Pancreas (tissue), 10 donors: ENCODE data around the gene ZNF790. TPM values are rescaled to one million over a fixed set of nuclear protein-coding genes. Genes with fewer than 3 reads are reported as not detected.

Source experiments
- ATAC-seq, 4 donors: fragments of 200-7000 bp; cut with Tn5 transposase; one replicate each; pipeline versions ENCODE4 v1.8.0 to v1.9.1; 2020; ENCODE audit warnings: mild to moderate bottlenecking in 4 of 4, moderate library complexity in 4 of 4
- DNase-seq, 6 donors: peaks; one replicate each; pipeline ENCODE4 v3.0.0-alpha.2; 2020
- FAIRE-seq: peaks from 2 replicates; lab custom pipeline; 2012; peaks lifted over from hg19 to GRCh38; lab: Jason Lieb, UNC
- H3K27ac ChIP-seq, 4 donors: fragments of 200-600 bp; sonication (generic); 1 replicate in 3 of 4; 2 replicates in 1 of 4; pipeline versions ENCODE4 v1.5.0 to v1.8.0; 2020
- H3K27me3 ChIP-seq, 4 donors: fragments of 200-600 bp; one replicate each; pipeline ENCODE4 v1.8.0; 2021
- H3K36me3 ChIP-seq, 3 donors: fragments of 200-600 bp; sonication (generic) in 1 of 3; one replicate each; pipeline versions ENCODE4 v1.5.0 to v1.8.0; 2020 to 2021
- H3K4me1 ChIP-seq, 3 donors: fragments of 200-600 bp; one replicate each; pipeline ENCODE4 v1.8.0; 2021
- H3K4me3 ChIP-seq, 4 donors: fragments of 200-600 bp; sonication (generic) in 2 of 4; one replicate each; pipeline versions ENCODE4 v1.5.0 to v1.8.0; 2020 to 2021
- H3K9me3 ChIP-seq, 4 donors: fragments of 200-600 bp; one replicate each; pipeline ENCODE4 v1.8.0; 2021
- CTCF ChIP-seq, 4 donors: fragments of 200-600 bp; sonication (generic) in 3 of 4; IDR thresholded peaks; one replicate each; pipeline versions ENCODE4 v1.5.0 to v1.8.0; 2021; ENCODE audit warnings: antibody characterized with exemption in 4 of 4
- WGBS, 2 donors: extraction: QIAGEN DNeasy Blood & Tissue Kit; methylation state at CpG; one replicate each; pipeline ENCODE4 v1.1.7; 2013; 5-methylcytosine and 5-hydroxymethylcytosine counted together
- intact Hi-C, 3 donors: fragments of 100-400 bp; cut with DNase I; formaldehyde crosslinking; loops; one replicate each; pipeline versions ENCODE4 v1.11.1 to v1.14.2; 2022
- polyA plus RNA-seq, 2 donors: library from polyadenylated mRNA; stranded (reverse); fragments of 200-250 nt; gene quantifications; one replicate each; pipeline ENCODE4 v1.2.3, GENCODE V29; 2013
- total RNA-seq, 6 donors: library from RNA; stranded (reverse); fragmentation: NEBNext Ultra II Directional in 4 of 6; extraction: Animal tissue kit (Norgen Biotek cat#: 25700) in 4 of 6; gene quantifications; one replicate each; pipeline versions ENCODE4 v1.2.1 to v1.2.4, GENCODE V29; 2021 to 2023
- donor health status: healthy with polysubstance abuse.
- donor health status: DM: no; HTN: no; CAD: no; lungs with moderate emphysema.
- donor health status: DM: no; HTN: no; CAD: no.
- donor health status: control.
- donor health status: control.
- donor health status: Bipolar disorder and iron deficiency.
- donor health status: DM: yes; HTN: yes; CAD: no.
- donor health status: DM: no; HTN: no; CAD: no.
- donor health status: DM: no; HTN: no; CAD: no.
- donor health status: DM: yes; HTN: yes; CAD: no.

ZNF790 gene
- total and polyA plus RNA-seq, 8 donors: 2.0 to 5.1 (median 2.9) TPM

- no peaks in the 10 kb centered on the region for H3K27me3 ChIP-seq
- ATAC-seq (peak; percentile 96 to 99 (median 96)), FAIRE-seq (peak; percentile 47), DNase-seq (peak; percentile 85 to 94 (median 87))
- TF ChIP-seq CTCF (IDR thresholded peaks at IDR 0.05): no peak
- peaks cover 0 to 5% (median 0%) of the 10 kb centered on the region in 3 donors for H3K4me1 ChIP-seq
- H3K4me3 ChIP-seq: peak overlapping the region; percentile 60 to 86 (median 75)
- no peaks in the 10 kb centered on the region for H3K9me3 ChIP-seq
- intact Hi-C loops: no loop called here
- no peaks in the 10 kb centered on the region for H3K36me3 ChIP-seq
- H3K27ac ChIP-seq: peak overlapping the region; percentile 28 to 83 (median 81)
- WGBS, 2 donors: 1% methylated on average over 36 of the region's 36 CpGs
Measured at GRCh38 chr19:36849701-36850558, 11.7 kb upstream of the ZNF790 start.

- FAIRE-seq: no peak
- TF ChIP-seq CTCF (IDR thresholded peaks at IDR 0.05): no peak
Measured at GRCh38 chr19:36847968-36848367, 9.8 kb upstream of the ZNF790 start.

GRCh38 chr19:36838784-36839324 lies 667 bp upstream of the ZNF790 start:
- no peak for DNase-seq
- H3K9me3 ChIP-seq: no peaks in the 10 kb centered on the region
- peak in 1 of 4 donors; percentile 10 for ATAC-seq
- peaks cover 0 to under 1% (median 0%) of the 10 kb centered on the region in 3 donors for H3K36me3 ChIP-seq
- peaks cover 0 to 7% (median 0%) of the 10 kb centered on the region in 3 donors for H3K4me1 ChIP-seq
- H3K27ac ChIP-seq: peak overlapping the region; percentile 56 to 89 (median 75)
- peak overlapping the region; percentile 45 to 74 (median 68) for H3K4me3 ChIP-seq
- no peak for FAIRE-seq
- intact Hi-C loops: no loop called here
- WGBS, 2 donors: 4 to 9% methylated on average over 11 to 12 of the region's 12 CpGs
- H3K27me3 ChIP-seq: no peaks in the 10 kb centered on the region
- TF ChIP-seq CTCF (IDR thresholded peaks at IDR 0.05): no peak

More at GRCh38 chr19:36847968-36848367, 9.8 kb upstream of the ZNF790 start:
- DNase-seq (no peak), ATAC-seq (no peak)
- intact Hi-C loops: no loop called here
- Histone ChIP-seq H3K27me3 (no peaks in the 10 kb centered on the region), H3K4me3 (no peak overlapping the region), H3K9me3 (no peaks in the 10 kb centered on the region), H3K4me1 (peaks cover 0 to 5% (median 0%) of the 10 kb centered on the region in 3 donors), H3K27ac (no peak overlapping the region), H3K36me3 (no peaks in the 10 kb centered on the region)
- 69 to 73% methylated on average over 1 of the region's 1 CpG for WGBS, 2 donors

GRCh38 chr19:36837176-36837905 lies 846 bp downstream of the ZNF790 start:
- ATAC-seq (peak in 3 of 4 donors; percentile 6 to 24 (median 6)), FAIRE-seq (no peak), DNase-seq (no peak)
- no peak for TF ChIP-seq CTCF (IDR thresholded peaks at IDR 0.05)
- Histone ChIP-seq H3K27me3 (no peaks in the 10 kb centered on the region), H3K4me1 (peaks cover 0 to 7% (median 0%) of the 10 kb centered on the region in 3 donors), H3K4me3 (peak overlapping the region; percentile 45 to 74 (median 68)), H3K9me3 (peaks cover 0 to 7% (median 0%) of the 10 kb centered on the region in 4 donors), H3K27ac (peak overlapping the region; percentile 56 to 89 (median 75)), H3K36me3 (peaks cover 0 to 13% (median 0%) of the 10 kb centered on the region in 3 donors)
- intact Hi-C loops: no loop called here
- 13 to 16% methylated on average over 8 of the region's 8 CpGs for WGBS, 2 donors
